ENCODE data around the gene ZKSCAN1.
"Not testable (repeated sequence)": the region's sequence is repeated elsewhere in the genome, so short reads cannot be mapped to it uniquely, and the experiment has no call there.

ZKSCAN1 gene

GRCh38 chr7:99971242-99971641, 44.2 kb upstream of the ZKSCAN1 start:
- Histone ChIP-seq H3K79me2 (ENCODE audit: insufficient read depth, low read length) (no peaks in the 10 kb centered on the region), H3K4me3 (ENCODE audit: low read depth, low read length, poor library complexity, severe bottlenecking) (no peak overlapping the region), H3K36me3 (ENCODE audit: insufficient read depth, low read length) (no peaks in the 10 kb centered on the region), H3K4me2 (ENCODE audit: low read length) (no peak overlapping the region), H3K9ac (ENCODE audit: low read length) (no peak overlapping the region), H3K9me3 (ENCODE audit: low read length) (no peaks in the 10 kb centered on the region), H3K27me3 (ENCODE audit: insufficient read depth, low read length) (no peaks in the 10 kb centered on the region), H3K9me2 (ENCODE audit: low read depth, low read length) (no peaks in the 10 kb centered on the region), H4K20me1 (ENCODE audit: insufficient read depth, low read length) (no peaks in the 10 kb centered on the region), H2AFZ (ENCODE audit: low read length) (no peak overlapping the region), H3K27ac (ENCODE audit: low read depth, low read length, poor library complexity, severe bottlenecking) (no peak overlapping the region), H3K4me1 (ENCODE audit: insufficient read depth, low read length, severe bottlenecking) (no peaks in the 10 kb centered on the region), H3F3A (ENCODE audit: insufficient read depth, low read length) (no peaks in the 10 kb centered on the region)
- TF ChIP-seq CTCF (IDR thresholded peaks at IDR 0.05; ENCODE audit: low read length) (no peak), EZH2 (IDR thresholded peaks at IDR 0.05; ENCODE audit: borderline replicate concordance, low read length) (no peak)

- H3K36me3 ChIP-seq (ENCODE audit: insufficient read depth, low read length); H2AFZ ChIP-seq (ENCODE audit: low read length); H3K9ac ChIP-seq (ENCODE audit: low read length); H3K4me3 ChIP-seq (ENCODE audit: low read depth, low read length, poor library complexity, severe bottlenecking); H4K20me1 ChIP-seq (ENCODE audit: insufficient read depth, low read length); H3K4me2 ChIP-seq (ENCODE audit: low read length); H3K4me1 ChIP-seq (ENCODE audit: insufficient read depth, low read length, severe bottlenecking); H3F3A ChIP-seq (ENCODE audit: insufficient read depth, low read length); H3K27ac ChIP-seq (ENCODE audit: low read depth, low read length, poor library complexity, severe bottlenecking); H3K9me2 ChIP-seq (ENCODE audit: low read depth, low read length); H3K9me3 ChIP-seq (ENCODE audit: low read length); H3K27me3 ChIP-seq (ENCODE audit: insufficient read depth, low read length); H3K79me2 ChIP-seq (ENCODE audit: insufficient read depth, low read length): not testable (repeated sequence)
Observed at GRCh38 chr7:99973817-99974216, 41.6 kb upstream of the ZKSCAN1 start.

- no peaks in the 10 kb centered on the region for H3K27me3 ChIP-seq (ENCODE audit: insufficient read depth, low read length)
- no peak overlapping the region for H3K27ac ChIP-seq (ENCODE audit: low read depth, low read length, poor library complexity, severe bottlenecking)
- no peaks in the 10 kb centered on the region for H4K20me1 ChIP-seq (ENCODE audit: insufficient read depth, low read length)
- H3K4me3 ChIP-seq (ENCODE audit: low read depth, low read length, poor library complexity, severe bottlenecking), result no peak overlapping the region
- H3K79me2 ChIP-seq (ENCODE audit: insufficient read depth, low read length), result no peaks in the 10 kb centered on the region
- no peak overlapping the region for H2AFZ ChIP-seq (ENCODE audit: low read length)
- H3K36me3 ChIP-seq (ENCODE audit: insufficient read depth, low read length), result no peaks in the 10 kb centered on the region
- no peaks in the 10 kb centered on the region for H3K9me3 ChIP-seq (ENCODE audit: low read length)
- H3K4me1 ChIP-seq (ENCODE audit: insufficient read depth, low read length, severe bottlenecking), result no peaks in the 10 kb centered on the region
- no peaks in the 10 kb centered on the region for H3F3A ChIP-seq (ENCODE audit: insufficient read depth, low read length)
- no peak overlapping the region for H3K4me2 ChIP-seq (ENCODE audit: low read length)
- no peak for TF ChIP-seq EZH2 (IDR thresholded peaks at IDR 0.05; ENCODE audit: borderline replicate concordance, low read length)
- TF ChIP-seq CTCF (IDR thresholded peaks at IDR 0.05; ENCODE audit: low read length), result no peak
- no peak overlapping the region for H3K9ac ChIP-seq (ENCODE audit: low read length)
- no peaks in the 10 kb centered on the region for H3K9me2 ChIP-seq (ENCODE audit: low read depth, low read length)
Observed at GRCh38 chr7:99974681-99975080, 40.7 kb upstream of the ZKSCAN1 start.

DNA sequence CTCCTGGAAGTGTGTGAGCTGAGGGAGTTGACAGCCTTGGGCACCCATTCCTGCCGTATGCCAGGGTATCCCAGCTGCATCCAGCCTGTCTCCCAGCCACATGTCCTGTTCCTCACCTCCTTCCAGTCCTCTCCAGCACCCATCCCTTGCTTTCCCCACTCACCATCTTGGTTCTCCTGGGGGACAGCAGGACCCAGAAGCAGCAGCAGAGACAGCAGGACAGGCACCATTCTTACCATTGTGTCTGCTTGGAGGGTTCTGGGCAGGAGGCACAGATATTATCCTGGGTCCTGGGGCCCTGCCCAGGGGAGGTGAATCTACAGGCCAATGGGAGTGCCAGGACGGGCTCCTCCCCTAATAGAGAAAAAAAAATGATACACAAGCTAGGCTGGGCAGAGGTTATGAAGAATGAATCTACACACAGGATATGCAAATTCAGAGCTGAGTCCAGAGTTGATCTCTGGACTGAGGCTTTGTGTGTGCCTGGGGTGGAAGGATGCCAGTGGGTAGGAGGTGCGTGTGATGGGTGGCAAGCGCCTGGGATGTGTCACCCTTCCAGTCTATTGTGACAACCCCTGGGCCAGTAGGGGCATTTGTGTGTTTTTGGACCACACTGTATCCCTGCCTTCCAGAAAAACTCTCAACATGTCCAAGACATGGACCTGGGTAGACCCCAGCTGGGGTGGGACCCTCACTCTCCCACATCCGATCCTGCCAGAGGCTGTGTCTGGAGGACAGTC, 39.4 kb upstream of the ZKSCAN1 start, which contains the start of gene AZGP1:
Gene AZGP1, minus strand, starts transcription at position 250 of the 740 bp plus-strand sequence. Its CDS starts 11 bp downstream, at position 239.
- Histone ChIP-seq H3F3A (ENCODE audit: insufficient read depth, low read length) (no peaks in the 10 kb centered on the region), H2AFZ (ENCODE audit: low read length) (no peak within 1 kb of the TSS), H3K9ac (ENCODE audit: low read length) (no peak within 1 kb of the TSS), H4K20me1 (ENCODE audit: insufficient read depth, low read length) (no peaks in the 10 kb centered on the region), H3K4me2 (ENCODE audit: low read length) (no peak within 1 kb of the TSS), H3K4me1 (ENCODE audit: insufficient read depth, low read length, severe bottlenecking) (peaks cover 9% of the 10 kb centered on the region), H3K79me2 (ENCODE audit: insufficient read depth, low read length) (no peaks in the 10 kb centered on the region), H3K27ac (ENCODE audit: low read depth, low read length, poor library complexity, severe bottlenecking) (no peak within 1 kb of the TSS), H3K27me3 (ENCODE audit: insufficient read depth, low read length) (no peaks in the 10 kb centered on the region), H3K4me3 (ENCODE audit: low read depth, low read length, poor library complexity, severe bottlenecking) (no peak within 1 kb of the TSS), H3K36me3 (ENCODE audit: insufficient read depth, low read length) (no peaks in the 10 kb centered on the region), H3K9me2 (ENCODE audit: low read depth, low read length) (no peaks in the 10 kb centered on the region), H3K9me3 (ENCODE audit: low read length) (no peaks in the 10 kb centered on the region)
- TF ChIP-seq EZH2 (IDR thresholded peaks at IDR 0.05; ENCODE audit: borderline replicate concordance, low read length) (no peak), CTCF (IDR thresholded peaks at IDR 0.05; ENCODE audit: low read length) (no peak)

Measured in OCI-LY1 (cell line).